GM19043 (cell line): ENCODE results near the gene TXNL4A.

ENCODE experiments used
- ATAC-seq: cut with Tn5 transposase; IDR thresholded peaks from one replicate; pipeline ENCODE4 v1.9.1; 2021; ENCODE audit warnings: low read depth; ENCODE audit not compliant: unreplicated experiment

The TXNL4A gene

DNA sequence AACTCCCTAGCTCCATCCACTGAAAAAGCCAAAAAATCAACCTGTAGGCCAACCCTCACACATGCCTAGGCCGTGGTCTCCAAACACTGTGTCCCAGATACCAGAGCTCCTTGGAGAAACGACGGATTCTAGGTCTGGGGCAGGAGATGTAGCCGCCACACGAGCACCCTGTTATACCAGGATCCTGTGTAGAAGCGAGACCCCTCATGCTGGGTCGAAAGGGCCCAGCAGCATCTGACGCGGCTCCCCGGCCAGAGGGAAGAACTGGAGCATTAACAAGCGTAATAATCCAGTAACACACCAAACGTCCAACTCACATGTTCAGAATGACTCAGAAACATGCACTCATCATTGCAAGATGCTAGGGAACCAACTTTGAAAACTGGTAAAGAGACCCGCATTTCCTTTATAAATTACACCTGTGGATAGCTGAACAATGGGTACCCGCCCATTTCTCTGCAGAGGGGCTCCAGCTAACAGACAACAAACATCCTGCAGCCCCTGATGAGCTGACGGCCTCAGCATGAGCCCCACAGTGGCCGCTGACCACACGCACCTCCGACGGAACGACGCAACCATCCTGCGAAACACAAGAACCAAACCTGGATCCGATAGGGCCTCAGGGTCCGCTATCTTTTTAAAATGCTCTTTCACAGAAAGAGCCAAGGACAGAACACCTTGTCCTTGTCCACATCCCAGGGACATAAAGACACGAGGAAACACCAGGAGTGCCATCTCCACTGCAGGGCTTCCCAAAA is 51.1 kb downstream of the TXNL4A start:
- ATAC-seq = no peak

DNA sequence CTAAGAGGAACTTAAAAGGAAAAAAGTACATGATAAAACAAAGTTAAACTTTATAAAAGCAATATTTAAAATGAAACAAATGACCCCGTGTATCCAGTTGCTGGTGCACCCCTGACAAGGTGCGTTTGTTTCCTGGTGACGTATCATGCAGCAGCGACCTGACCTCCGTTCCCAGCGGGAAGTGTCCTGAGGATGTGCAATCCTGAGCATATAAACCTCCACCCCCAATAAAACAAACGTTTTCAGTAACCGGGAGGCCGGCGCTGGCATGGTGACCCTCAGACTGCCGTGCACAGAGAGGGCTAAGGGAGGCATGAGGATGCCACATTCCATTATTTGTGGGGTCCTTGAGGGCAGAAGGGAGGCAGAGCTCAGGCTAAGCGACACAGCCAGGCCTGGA is 51.7 kb downstream of the TXNL4A start:
- ATAC-seq = no peak

GRCh38 chr18:79935925-79936324 is 52.4 kb downstream of the TXNL4A start:
- no peak for ATAC-seq

GRCh38 chr18:79935499-79935898 is 52.9 kb downstream of the TXNL4A start:
- ATAC-seq = no peak

DNA sequence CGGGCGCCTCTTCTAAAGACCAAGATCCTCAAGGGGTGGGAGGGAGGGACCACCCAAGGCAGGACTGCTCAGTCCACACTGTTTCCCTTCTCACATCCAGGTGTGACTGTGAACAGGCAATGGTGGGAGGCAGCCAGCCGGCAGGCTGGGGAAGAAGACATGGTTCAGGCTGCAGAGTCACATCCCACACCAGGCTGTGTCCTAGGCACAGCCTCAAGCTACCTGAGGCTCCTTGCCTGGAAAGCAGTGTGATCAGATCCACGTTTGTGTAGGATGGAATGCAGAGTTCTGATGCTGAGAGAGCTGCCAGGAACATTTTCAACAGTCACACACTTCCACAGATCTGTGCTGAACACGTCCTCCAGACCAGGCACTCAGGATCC is 53.3 kb downstream of the TXNL4A start:
- no peak for ATAC-seq

DNA sequence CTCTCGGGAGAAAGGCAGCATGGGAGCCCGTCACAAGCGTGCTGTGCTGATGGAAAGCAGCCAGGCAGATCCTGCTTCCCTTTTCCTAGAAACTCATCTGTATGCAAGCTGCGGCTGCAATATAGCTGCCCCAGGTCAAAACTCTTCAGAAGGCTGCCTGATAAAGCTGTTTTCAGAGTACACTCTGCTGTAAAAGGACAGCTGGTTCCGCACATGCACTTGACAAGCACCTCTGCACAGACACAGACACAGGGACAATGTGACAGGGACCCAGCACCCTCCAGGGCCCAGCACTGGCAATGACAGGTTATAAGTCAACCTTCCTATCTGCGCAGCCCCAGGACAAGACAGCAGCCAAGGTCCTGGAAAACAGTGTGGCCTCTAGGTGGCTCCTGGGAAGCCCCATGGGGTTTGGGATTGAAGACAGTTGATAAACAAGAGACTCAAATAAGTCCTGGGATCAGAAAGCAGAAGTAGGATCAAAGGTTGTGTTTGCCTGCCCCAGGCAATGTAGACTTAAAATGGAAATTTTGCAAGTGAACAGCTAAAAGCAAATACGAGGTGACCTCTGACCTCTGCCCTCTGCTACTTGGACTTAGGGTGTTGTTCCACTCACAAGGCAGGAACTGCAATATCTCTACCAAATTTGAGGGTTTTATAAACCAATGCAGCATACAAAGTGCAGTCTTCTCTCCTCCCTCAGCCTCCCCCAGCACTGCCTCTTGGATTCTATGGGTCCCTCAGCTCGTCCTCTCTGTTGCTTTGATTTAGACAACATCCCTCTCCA is 53.9 kb downstream of the TXNL4A start:
- ATAC-seq = no peak

- ATAC-seq = no peak
Measured at GRCh38 chr18:79933765-79934164, 54.6 kb downstream of the TXNL4A start.

DNA sequence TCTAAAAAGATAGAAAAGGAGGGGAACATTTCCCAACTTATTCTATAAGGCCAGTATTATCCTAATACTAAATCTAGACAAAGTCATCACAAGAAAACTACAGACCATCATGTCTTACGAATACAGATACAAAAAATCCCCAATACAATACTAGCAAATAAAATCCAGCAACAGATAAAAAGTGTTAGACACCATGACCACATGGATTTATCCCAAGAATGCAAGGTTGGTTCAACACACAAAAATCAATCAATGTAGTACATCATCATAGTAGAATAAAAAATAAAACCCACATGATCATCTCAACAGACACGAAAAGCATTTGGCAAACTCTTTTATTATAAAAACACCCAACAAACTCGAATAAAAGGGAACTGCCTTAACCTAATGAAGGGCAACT is 55.5 kb downstream of the TXNL4A start:
- no peak for ATAC-seq

DNA sequence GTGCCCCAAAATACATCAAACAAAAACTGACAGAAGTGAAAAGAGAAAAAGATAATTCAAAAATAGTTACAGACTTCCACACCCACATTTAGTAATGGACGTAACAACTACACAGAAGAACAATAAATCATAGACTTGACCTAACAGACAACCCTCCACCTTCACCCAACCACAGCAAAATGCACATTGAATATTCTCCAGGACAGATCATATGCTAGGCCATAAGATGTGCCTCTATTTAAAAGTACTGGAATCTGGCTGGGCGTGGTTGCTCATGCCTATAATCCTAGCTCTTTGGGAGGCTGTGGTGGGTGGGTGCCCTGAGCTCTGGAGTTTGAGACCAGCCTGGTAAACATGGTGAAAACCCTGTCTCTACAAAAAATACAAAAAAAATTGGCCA is 56.9 kb downstream of the TXNL4A start:
- no peak for ATAC-seq

DNA sequence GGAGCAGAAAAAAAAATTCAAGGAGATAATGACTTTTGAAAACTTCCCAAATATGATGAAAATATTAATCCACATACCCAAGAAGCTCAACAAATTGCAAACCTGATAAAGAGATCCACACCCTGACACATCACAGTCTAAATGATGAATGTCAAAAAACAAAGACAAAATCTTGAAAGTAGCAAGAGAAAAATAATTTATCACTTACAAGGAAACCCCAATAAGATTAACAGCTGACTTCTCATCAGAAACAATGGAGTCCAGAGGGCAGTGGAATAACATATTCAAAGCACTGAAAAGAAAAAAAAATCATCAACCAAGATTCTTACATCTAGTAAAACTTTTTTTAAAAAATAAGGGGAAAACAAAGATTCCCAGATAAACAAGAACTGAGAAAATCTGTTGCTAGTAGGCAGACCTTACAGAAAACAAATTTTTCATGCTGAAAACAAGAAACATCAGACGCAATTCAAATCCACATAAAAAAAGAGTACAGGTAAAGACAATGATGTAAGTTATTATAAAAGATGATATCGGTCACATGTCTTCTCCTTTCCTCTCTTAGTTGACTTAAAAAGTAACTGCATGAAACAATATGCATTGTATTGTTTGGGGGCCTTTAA is 58.2 kb downstream of the TXNL4A start:
- no peak for ATAC-seq

GRCh38 chr18:79928563-79928960 is 59.8 kb downstream of the TXNL4A start:
- no peak for ATAC-seq

DNA sequence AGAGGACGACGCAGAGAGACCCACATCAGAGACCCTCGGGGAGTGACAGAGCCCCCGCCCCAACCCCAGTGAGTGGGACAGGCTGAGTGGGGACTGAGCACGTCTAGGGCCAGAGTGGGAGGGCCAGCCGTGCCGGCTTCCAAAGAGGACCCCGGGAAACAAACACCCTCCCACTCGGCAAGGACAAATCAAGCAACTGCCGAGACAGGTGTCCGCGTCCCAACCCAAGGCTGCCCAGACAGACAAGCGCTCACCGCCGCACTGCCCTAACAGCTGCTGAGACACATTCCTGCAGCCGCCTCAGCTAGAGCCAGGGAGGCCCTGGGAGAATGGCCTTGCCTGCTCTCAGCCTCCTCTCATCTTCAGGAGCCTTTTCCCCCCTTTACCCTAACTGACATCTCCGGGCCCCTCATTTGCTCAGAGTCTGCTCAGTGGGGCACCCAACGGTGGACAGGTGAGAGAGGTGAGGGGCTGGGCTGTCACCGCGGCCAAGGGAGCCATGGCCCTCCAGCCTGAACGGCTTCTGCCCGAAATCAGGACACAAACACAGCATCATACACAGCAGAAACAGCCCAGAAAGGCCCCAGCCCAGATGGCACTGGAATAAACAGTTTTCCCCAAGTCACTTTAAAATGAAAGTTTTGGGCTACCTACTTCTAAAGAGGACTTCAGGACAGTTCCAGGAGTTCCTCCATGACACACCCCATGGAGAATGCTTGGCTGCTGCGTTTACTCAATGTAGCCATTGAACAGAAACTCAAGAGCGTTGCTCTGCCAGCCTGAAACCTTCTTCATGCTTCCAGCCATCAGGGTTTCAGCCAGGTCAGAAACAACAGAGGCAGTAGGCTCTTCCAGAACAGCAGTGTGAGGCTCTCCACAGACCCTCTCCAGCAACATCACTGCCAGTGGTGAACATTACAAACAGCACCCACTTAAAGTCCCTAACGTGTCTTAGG is 60.5 kb downstream of the TXNL4A start:
- ATAC-seq = no peak

DNA sequence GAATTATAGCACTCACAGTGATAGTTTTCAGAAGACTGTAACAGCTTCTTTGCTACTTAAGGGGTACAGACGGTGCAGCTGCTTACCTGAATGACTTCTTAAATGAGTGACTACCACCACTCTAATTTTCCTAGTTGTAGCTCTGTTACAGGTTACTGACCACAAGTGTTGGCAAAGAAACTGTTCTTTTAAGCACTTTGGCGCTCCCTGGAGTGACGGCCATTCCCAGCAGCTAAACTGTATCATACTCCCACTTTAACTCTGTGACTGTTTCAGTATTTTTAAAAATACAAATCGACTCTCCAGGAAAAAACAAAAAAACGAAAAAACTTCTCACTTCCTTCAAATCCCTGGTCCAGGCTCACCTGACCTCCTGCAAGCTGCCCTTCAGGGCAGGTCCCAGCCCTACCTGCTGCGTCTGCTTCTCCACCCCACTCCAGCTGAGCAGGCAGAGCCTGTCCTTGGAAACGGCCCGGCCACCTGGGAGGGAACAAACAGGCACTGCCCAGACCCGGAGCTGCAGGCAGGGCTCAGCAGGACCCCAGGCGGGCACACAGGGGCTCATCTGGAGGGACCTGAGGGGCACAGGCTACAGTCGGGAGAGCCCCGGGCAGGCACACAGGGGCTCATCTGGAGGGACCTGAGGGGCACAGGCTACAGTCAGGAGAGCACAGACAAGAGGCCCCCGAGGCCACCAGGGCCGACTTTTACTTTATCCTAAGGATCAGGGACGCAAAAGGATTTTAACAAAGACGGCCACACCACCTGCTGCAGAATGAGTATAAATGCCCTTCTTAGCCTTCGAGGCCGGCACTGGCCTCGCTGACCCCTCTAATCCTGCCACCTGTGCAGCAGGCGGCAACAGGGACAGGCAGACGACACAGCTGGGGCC is 61.4 kb downstream of the TXNL4A start:
- ATAC-seq = no peak

GRCh38 chr18:79926306-79926705 is 62.1 kb downstream of the TXNL4A start:
- ATAC-seq = no peak

DNA sequence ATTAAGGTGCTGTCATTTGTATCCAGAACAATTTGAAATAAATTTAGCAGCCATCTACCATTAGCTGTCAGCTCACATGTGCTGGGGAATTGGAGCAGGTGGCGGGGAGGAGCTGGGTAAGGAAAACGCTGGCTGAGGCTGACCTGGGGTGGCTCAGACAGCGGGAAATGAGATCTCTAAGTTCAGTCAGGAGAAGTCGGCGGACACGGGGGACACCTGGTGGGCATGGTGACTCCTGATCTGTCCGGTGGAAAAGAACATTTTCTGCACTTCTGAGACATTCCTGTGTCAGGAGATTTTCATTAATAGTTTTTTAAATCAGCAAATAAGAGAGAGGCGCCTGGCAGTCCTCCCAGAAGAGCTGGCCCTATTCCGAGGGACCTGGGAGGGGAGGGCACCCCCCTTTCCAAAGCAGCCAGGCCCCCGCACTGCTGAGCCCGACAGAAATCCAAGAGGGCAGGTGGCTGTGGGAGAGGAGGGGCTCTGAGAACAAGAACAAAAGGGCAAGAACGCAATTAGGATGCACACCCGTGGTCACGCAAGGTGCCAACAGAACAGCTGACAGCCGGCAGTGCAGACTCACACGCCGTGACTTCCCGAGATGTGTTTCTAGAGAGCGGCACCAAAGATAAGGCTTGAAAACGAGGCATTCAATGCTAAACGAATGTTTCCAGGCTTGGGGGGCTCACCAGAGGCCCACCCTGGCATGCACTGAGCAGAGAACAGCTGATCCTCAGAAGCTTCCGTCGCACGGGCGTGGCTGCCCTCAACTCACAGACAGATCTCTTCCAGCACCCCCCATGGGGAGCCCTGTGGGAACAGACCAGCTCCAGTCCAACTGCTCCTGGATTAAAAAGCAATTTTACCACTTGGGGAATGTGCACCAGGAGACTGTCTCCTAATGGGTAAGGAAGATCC is 63.3 kb downstream of the TXNL4A start:
- no peak for ATAC-seq

DNA sequence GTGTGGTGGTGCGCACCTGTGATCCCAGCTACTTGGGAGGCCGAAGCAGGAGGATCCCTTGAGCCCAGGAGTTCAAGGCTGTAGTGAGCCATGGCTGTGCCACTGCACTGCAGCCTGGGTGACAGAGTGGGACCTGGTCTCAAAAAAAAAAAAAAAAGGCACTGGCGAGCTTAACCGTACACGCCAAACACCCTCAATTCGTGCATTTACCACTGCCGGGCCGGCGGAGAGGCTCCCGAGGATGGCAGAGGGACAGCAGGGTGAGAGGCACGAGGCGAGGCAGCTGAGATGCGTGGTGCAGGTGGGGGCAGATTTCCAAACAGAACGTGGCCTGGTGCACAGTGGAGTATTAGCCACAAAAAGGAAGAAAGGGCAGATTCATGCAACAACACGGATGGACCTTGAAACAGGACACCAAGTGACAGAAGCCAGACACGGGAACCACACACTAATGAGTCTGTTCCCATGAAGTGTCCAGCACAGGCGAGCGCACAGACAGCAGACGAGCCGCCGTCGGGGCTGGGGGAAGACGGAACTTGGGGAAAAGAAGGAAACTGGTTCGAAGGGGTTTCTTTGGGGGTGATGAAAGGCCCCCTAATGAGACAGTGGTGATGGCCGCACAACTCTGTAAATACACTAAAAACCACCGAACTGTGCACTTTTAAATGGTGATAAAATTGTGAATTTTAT is 64.3 kb downstream of the TXNL4A start:
- no peak for ATAC-seq

GRCh38 chr18:79922971-79923411 is 65.4 kb downstream of the TXNL4A start:
- no peak for ATAC-seq
